ENCODE data around the gene BCL10. TPM values are rescaled to one million over a fixed set of nuclear protein-coding genes. Genes with fewer than 3 reads are reported as not detected.

Gene BCL10
- polyA plus RNA-seq, 1 of the 3 experiments (the other 2 are of a cell fraction), result 5.8 TPM

DNA sequence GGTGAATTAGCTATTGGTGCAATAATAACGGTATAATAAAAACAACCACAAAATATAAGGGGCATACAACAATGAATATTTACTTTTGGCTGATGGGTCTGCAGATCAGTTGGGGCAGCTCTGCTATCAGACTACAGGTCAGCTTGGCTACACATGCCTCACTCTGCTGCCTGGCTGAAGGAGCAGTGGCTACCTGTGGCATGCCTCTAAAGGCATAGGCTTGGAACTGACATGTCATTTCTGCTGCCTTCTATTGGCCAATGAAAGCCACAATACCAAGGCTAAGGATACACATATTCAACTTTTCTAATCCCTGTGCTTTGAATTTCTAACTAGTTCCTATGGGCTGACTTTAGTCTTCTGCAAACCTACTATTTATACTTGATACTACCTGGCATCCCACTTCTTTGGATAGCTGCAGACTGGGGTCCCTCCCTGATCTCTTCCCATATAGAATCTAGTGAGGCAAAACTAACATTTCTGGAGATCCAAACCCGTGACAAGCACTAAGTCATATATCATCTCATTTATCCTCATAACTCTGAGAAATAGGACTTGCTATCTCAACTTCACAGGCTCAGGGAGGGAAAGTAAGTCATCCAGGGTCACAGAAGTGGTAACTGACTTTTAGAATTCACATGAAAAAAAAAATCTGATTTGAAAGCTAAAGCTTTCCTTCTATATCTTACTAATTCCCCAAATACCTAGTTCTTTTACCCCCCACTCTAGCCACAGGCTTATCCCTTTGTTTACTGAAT is 56.4 kb downstream of the BCL10 start:
- CTCF ChIA-PET, result interaction anchor here (1.4 kb wide), 1 partner anchor 35 kb away, joined by 5 read pairs; no protein-coding TSS in a partner anchor
- no peaks in the 10 kb centered on the region for H3K4me1 ChIP-seq (ENCODE audit: control insufficient read depth in 1 of 2, insufficient read depth in 2 of 2, low read depth in 1 of 2, low read length in 1 of 2)
- H3K27ac ChIP-seq (ENCODE audit: low read depth in 2 of 2, low read length in 1 of 2), result no peak overlapping the region
- no peak overlapping the region for H3K9ac ChIP-seq
- no peaks in the 10 kb centered on the region for H3K36me3 ChIP-seq (replicated peaks in 1 of 2; ENCODE audit: control insufficient read depth in 1 of 2, insufficient read depth in 2 of 2, low read length in 1 of 2)
- H3K9me2 ChIP-seq, result no peaks in the 10 kb centered on the region
- H3K79me2 ChIP-seq (ENCODE audit: insufficient read depth), result no peaks in the 10 kb centered on the region
- 11% methylated on average over 2 of the region's 2 CpGs for WGBS (ENCODE audit: low lambda C conversion rate)
- no peak overlapping the region for H2AFZ ChIP-seq (ENCODE audit: low read depth)
- H3F3A ChIP-seq (replicated peaks; ENCODE audit: insufficient read depth), result peaks cover 4% of the 10 kb centered on the region
- POLR2A ChIA-PET, result no interaction called here
- TF ChIP-seq RXRA (IDR thresholded peaks at IDR 0.05; ENCODE audit: borderline replicate concordance, low read depth) (no peak), SMC3 (IDR thresholded peaks at IDR 0.05; ENCODE audit: low read depth, low read length) (no peak), RAD21 (IDR thresholded peaks at IDR 0.05; ENCODE audit: low read length) (no peak), TAF1 (IDR thresholded peaks at IDR 0.05; ENCODE audit: borderline replicate concordance, low read depth, low read length) (no peak), TEAD4 (IDR thresholded peaks at IDR 0.05; ENCODE audit: borderline replicate concordance, insufficient read depth) (no peak)
- H3K4me3 ChIP-seq (ENCODE audit: low read depth in 2 of 2, low read length in 1 of 2), result no peak overlapping the region
- H3K4me2 ChIP-seq, result no peak overlapping the region
- H3K27me3 ChIP-seq (ENCODE audit: insufficient read depth), result peaks cover 40% of the 10 kb centered on the region
- no peaks in the 10 kb centered on the region for H4K20me1 ChIP-seq (ENCODE audit: insufficient read depth)
- no peaks in the 10 kb centered on the region for H3K9me3 ChIP-seq
- no peak for DNase-seq

DNA sequence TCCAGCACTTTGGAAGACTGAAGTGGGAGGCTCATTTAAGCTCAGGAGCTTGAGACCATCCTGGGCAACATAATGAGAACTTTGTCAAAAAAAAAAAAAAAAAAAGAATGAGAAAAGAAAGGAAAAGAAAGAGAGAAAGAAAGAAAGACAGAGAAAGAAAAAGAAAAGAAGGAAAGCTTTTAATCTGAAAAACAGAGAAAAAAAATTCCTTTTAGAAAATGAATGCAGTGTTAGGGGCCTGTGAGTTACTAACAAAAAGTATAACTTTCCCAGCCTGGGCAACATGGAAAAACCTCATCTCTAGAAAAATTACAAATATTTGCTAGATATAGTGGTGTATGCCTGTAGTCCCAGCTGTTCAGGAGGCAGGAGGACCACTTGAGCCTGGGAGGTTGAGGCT is 59.7 kb downstream of the BCL10 start:
- CTCF ChIA-PET, result interaction anchor here (1.2 to 1.3 kb wide), 2 partner anchors 11 to 38 kb away, joined by 3 to 4 read pairs; no protein-coding TSS in a partner anchor
- Histone ChIP-seq H3K4me3 (ENCODE audit: low read depth in 2 of 2, low read length in 1 of 2) (no peak overlapping the region), H4K20me1 (ENCODE audit: insufficient read depth) (no peaks in the 10 kb centered on the region), H3K9ac (no peak overlapping the region), H3K36me3 (replicated peaks in 1 of 2; ENCODE audit: control insufficient read depth in 1 of 2, insufficient read depth in 2 of 2, low read length in 1 of 2) (no peaks in the 10 kb centered on the region), H3K9me2 (no peaks in the 10 kb centered on the region), H3K4me2 (no peak overlapping the region), H2AFZ (ENCODE audit: low read depth) (no peak overlapping the region), H3K27ac (ENCODE audit: low read depth in 2 of 2, low read length in 1 of 2) (no peak overlapping the region), H3F3A (replicated peaks; ENCODE audit: insufficient read depth) (no peaks in the 10 kb centered on the region), H3K4me1 (ENCODE audit: control insufficient read depth in 1 of 2, insufficient read depth in 2 of 2, low read depth in 1 of 2, low read length in 1 of 2) (no peaks in the 10 kb centered on the region), H3K79me2 (ENCODE audit: insufficient read depth) (no peaks in the 10 kb centered on the region), H3K9me3 (no peaks in the 10 kb centered on the region), H3K27me3 (ENCODE audit: insufficient read depth) (peaks cover 34% of the 10 kb centered on the region)
- POLR2A ChIA-PET, result no interaction called here
- no peak for DNase-seq
- TF ChIP-seq, protein P1, sequence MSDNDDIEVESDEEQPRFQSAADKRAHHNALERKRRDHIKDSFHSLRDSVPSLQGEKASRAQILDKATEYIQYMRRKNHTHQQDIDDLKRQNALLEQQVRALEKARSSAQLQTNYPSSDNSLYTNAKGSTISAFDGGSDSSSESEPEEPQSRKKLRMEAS (IDR thresholded peaks at IDR 0.05; ENCODE audit: low read depth), result no peak
- TF ChIP-seq GATA2 (CRISPR knock-in tag; IDR thresholded peaks at IDR 0.05) (no peak), POLR2AphosphoS5 (IDR thresholded peaks at IDR 0.05; ENCODE audit: low read depth, low read length) (no peak), TEAD4 (IDR thresholded peaks at IDR 0.05; ENCODE audit: borderline replicate concordance, insufficient read depth) (no peak), JUND (IDR thresholded peaks at IDR 0.05) (no peak), RXRA (IDR thresholded peaks at IDR 0.05; ENCODE audit: borderline replicate concordance, low read depth) (no peak), MEF2A (IDR thresholded peaks at IDR 0.05; ENCODE audit: borderline replicate concordance, low read depth) (no peak), EP300 (IDR thresholded peaks at IDR 0.05; ENCODE audit: borderline replicate concordance in 1 of 2, low read depth in 1 of 2, low read length in 1 of 2) (no peak)
- TF ChIP-seq, protein P2, sequence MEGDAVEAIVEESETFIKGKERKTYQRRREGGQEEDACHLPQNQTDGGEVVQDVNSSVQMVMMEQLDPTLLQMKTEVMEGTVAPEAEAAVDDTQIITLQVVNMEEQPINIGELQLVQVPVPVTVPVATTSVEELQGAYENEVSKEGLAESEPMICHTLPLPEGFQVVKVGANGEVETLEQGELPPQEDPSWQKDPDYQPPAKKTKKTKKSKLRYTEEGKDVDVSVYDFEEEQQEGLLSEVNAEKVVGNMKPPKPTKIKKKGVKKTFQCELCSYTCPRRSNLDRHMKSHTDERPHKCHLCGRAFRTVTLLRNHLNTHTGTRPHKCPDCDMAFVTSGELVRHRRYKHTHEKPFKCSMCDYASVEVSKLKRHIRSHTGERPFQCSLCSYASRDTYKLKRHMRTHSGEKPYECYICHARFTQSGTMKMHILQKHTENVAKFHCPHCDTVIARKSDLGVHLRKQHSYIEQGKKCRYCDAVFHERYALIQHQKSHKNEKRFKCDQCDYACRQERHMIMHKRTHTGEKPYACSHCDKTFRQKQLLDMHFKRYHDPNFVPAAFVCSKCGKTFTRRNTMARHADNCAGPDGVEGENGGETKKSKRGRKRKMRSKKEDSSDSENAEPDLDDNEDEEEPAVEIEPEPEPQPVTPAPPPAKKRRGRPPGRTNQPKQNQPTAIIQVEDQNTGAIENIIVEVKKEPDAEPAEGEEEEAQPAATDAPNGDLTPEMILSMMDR (IDR thresholded peaks at IDR 0.05), result no peak
- TF ChIP-seq, protein P3, sequence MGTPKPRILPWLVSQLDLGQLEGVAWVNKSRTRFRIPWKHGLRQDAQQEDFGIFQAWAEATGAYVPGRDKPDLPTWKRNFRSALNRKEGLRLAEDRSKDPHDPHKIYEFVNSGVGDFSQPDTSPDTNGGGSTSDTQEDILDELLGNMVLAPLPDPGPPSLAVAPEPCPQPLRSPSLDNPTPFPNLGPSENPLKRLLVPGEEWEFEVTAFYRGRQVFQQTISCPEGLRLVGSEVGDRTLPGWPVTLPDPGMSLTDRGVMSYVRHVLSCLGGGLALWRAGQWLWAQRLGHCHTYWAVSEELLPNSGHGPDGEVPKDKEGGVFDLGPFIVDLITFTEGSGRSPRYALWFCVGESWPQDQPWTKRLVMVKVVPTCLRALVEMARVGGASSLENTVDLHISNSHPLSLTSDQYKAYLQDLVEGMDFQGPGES (IDR thresholded peaks at IDR 0.05; ENCODE audit: low read depth, low read length), result no peak
- TF ChIP-seq, protein P4, sequence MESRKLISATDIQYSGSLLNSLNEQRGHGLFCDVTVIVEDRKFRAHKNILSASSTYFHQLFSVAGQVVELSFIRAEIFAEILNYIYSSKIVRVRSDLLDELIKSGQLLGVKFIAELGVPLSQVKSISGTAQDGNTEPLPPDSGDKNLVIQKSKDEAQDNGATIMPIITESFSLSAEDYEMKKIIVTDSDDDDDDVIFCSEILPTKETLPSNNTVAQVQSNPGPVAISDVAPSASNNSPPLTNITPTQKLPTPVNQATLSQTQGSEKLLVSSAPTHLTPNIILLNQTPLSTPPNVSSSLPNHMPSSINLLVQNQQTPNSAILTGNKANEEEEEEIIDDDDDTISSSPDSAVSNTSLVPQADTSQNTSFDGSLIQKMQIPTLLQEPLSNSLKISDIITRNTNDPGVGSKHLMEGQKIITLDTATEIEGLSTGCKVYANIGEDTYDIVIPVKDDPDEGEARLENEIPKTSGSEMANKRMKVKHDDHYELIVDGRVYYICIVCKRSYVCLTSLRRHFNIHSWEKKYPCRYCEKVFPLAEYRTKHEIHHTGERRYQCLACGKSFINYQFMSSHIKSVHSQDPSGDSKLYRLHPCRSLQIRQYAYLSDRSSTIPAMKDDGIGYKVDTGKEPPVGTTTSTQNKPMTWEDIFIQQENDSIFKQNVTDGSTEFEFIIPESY (IDR thresholded peaks at IDR 0.05; ENCODE audit: borderline replicate concordance, low read depth), result no peak
- TF ChIP-seq, protein P5, sequence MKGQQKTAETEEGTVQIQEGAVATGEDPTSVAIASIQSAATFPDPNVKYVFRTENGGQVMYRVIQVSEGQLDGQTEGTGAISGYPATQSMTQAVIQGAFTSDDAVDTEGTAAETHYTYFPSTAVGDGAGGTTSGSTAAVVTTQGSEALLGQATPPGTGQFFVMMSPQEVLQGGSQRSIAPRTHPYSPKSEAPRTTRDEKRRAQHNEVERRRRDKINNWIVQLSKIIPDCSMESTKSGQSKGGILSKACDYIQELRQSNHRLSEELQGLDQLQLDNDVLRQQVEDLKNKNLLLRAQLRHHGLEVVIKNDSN (IDR thresholded peaks at IDR 0.05; ENCODE audit: borderline replicate concordance, low read depth), result no peak

Measured in SK-N-SH (cell line).